GM18507 (cell line): ENCODE measurements around the gene P2RX3.
"Not testable (repeated sequence)": the region's sequence is repeated elsewhere in the genome, so short reads cannot be mapped to it uniquely, and the experiment has no call there.

ENCODE experiments used
- DNase-seq: peaks from one replicate; pipeline ENCODE4 v3.0.0; 2011; ENCODE audit warnings: low read depth; ENCODE audit not compliant: insufficient read length; ENCODE audit errors: extremely low spot score
- FAIRE-seq: peaks from 2 replicates; lab custom pipeline; 2011; peaks lifted over from hg19 to GRCh38; lab: Jason Lieb, UNC

The P2RX3 gene

GRCh38 chr11:57391111-57391510, 53.0 kb downstream of the P2RX3 start:
- DNase-seq = no peak
- FAIRE-seq = no peak

GRCh38 chr11:57391539-57391938, 53.4 kb downstream of the P2RX3 start:
- DNase-seq (no peak), FAIRE-seq (no peak)

GRCh38 chr11:57392066-57392762, 54.1 kb downstream of the P2RX3 start:
- FAIRE-seq = no peak
- DNase-seq = no peak

- FAIRE-seq (no peak), DNase-seq (no peak)
Measured at GRCh38 chr11:57392763-57393105, 54.6 kb downstream of the P2RX3 start.

GRCh38 chr11:57394203-57394965, 56.2 kb downstream of the P2RX3 start:
- FAIRE-seq = no peak
- DNase-seq = no peak

GRCh38 chr11:57395905-57396623, 57.9 kb downstream of the P2RX3 start:
- FAIRE-seq (no peak), DNase-seq (no peak)

- FAIRE-seq (no peak), DNase-seq (no peak)
Measured at GRCh38 chr11:57396744-57397143, 58.6 kb downstream of the P2RX3 start.

GRCh38 chr11:57397394-57397990, 59.3 kb downstream of the P2RX3 start:
- FAIRE-seq (no peak), DNase-seq (no peak)

- no peak for FAIRE-seq
- no peak for DNase-seq
Measured at GRCh38 chr11:57399221-57399620, 61.1 kb downstream of the P2RX3 start.

- no peak for FAIRE-seq
Measured at GRCh38 chr11:57399972-57400578, 61.9 kb downstream of the P2RX3 start.

GRCh38 chr11:57402188-57403002, 64.2 kb downstream of the P2RX3 start:
- FAIRE-seq (no peak), DNase-seq (no peak)

More at GRCh38 chr11:57399972-57400578, 61.9 kb downstream of the P2RX3 start:
- DNase-seq = no peak

- not testable (repeated sequence) for FAIRE-seq, DNase-seq
Measured at GRCh38 chr11:57403003-57403801, 65.0 kb downstream of the P2RX3 start.

- no peak for DNase-seq
- FAIRE-seq = no peak
Measured at GRCh38 chr11:57403802-57404147, 65.6 kb downstream of the P2RX3 start.

- FAIRE-seq (no peak), DNase-seq (no peak)
Measured at GRCh38 chr11:57405271-57405860, 67.2 kb downstream of the P2RX3 start.

GRCh38 chr11:57406337-57406904, 68.3 kb downstream of the P2RX3 start:
- DNase-seq (peak; percentile 30), FAIRE-seq (peak; percentile 88)

- DNase-seq (no peak), FAIRE-seq (no peak)
Measured at GRCh38 chr11:57407010-57407920, 69.1 kb downstream of the P2RX3 start.
